ENCODE measurements around the gene ACBD6.

DNA sequence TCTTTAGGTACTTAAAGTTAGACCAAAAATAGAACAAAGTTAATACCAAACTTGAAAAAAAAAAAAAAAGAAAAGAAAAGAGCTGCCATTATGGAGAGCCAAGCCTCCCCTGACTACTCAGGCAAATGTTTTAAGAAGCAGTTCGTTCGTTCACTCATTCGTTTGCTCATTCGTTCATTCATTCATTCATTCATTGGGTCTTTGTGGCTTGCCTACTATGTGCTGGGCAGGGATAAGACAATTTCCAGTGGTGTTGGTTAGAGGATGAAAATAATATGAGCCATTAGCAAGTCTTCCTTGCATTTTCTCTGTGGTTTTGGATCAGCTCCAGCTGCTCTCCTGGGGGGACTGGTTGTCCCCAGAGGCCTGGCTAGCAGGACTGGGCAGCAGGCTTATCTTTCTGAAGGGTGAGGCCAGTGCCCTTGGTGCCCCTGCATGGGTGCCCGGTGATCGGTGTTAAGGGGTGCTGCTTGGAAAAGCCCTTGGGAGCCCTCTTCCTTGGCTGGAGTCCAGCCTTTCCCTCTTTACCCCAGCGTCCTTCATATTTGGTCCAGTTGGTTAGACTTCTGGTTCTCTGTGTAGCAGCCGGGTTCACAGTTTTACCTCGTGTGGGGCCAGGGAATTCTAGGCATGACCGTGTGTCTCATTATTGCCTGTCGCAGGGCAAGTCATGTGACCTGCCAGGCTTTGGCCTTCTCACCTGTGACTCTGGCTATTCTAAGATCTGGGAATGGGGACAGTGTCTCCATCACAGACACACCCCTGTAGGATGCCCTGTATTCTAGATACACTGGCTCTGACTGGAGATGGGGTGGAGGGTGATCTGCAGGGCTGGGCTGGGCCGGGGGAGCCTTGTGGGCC is 239.5 kb downstream of the ACBD6 start:
- TF ChIP-seq EZH2 (IDR thresholded peaks at IDR 0.05; ENCODE audit: borderline replicate concordance, low read depth, low read length, poor library complexity, severe bottlenecking) = no peak
- TF ChIP-seq, protein P1, sequence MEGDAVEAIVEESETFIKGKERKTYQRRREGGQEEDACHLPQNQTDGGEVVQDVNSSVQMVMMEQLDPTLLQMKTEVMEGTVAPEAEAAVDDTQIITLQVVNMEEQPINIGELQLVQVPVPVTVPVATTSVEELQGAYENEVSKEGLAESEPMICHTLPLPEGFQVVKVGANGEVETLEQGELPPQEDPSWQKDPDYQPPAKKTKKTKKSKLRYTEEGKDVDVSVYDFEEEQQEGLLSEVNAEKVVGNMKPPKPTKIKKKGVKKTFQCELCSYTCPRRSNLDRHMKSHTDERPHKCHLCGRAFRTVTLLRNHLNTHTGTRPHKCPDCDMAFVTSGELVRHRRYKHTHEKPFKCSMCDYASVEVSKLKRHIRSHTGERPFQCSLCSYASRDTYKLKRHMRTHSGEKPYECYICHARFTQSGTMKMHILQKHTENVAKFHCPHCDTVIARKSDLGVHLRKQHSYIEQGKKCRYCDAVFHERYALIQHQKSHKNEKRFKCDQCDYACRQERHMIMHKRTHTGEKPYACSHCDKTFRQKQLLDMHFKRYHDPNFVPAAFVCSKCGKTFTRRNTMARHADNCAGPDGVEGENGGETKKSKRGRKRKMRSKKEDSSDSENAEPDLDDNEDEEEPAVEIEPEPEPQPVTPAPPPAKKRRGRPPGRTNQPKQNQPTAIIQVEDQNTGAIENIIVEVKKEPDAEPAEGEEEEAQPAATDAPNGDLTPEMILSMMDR (conservative IDR thresholded peaks at IDR 0.05; ENCODE audit: low read depth, low read length) = no peak
